ENCODE data around the gene MRPS2. TPM values are rescaled to one million over a fixed set of nuclear protein-coding genes. Genes with fewer than 3 reads are reported as not detected.

The MRPS2 gene
- total RNA-seq, 1 experiment from 2014 or later = 65.5 TPM

- no TSS peak for BruUV-seq (replicated peaks)
- H3K4me3 Mint-ChIP-seq (ENCODE audit: unreplicated experiment) = no peak overlapping the region
- no peaks in the 10 kb centered on the region for H3K27me3 ChIP-seq (replicated peaks; ENCODE audit: control insufficient read depth, insufficient read depth, low read length)
- peaks cover 20% of the 10 kb centered on the region for H3K27me3 Mint-ChIP-seq (ENCODE audit: insufficient read depth, unreplicated experiment)
- H3K36me3 ChIP-seq (ENCODE audit: control insufficient read depth, insufficient read depth, low read length) = no peaks in the 10 kb centered on the region
- H3K9me3 ChIP-seq = no peaks in the 10 kb centered on the region
- DNase-seq = no peak
- ChIA-PET POLR2A (no interaction called here), CTCF (interaction anchor here (0.7 kb wide), 1 partner anchor 106 kb away, joined by 3 read pairs; no protein-coding TSS in a partner anchor)
- no peaks in the 10 kb centered on the region for H3K36me3 Mint-ChIP-seq (ENCODE audit: insufficient read depth, unreplicated experiment)
- H3K4me1 ChIP-seq = no peaks in the 10 kb centered on the region
- H3K27ac Mint-ChIP-seq (ENCODE audit: unreplicated experiment) = no peak overlapping the region
- no peaks in the 10 kb centered on the region for H3K9me3 Mint-ChIP-seq (ENCODE audit: unreplicated experiment)
- no peak overlapping the region for H3K4me3 ChIP-seq (ENCODE audit: low read depth, low read length)
- intact Hi-C loops (cut with micrococcal nuclease; ENCODE audit: unreplicated experiment) = no loop called here
- no peaks in the 10 kb centered on the region for H3K4me1 Mint-ChIP-seq (ENCODE audit: low read depth, unreplicated experiment)
- no peak for TF ChIP-seq CTCF (IDR thresholded peaks at IDR 0.05; ENCODE audit: insufficient read depth in 1 of 2, low read depth in 1 of 2, low read length in 1 of 2, severe bottlenecking in 1 of 2, unreplicated experiment in 1 of 2)
These were observed 16.9 kb downstream of the MRPS2 start for GRCh38 chr9:135517407-135517822.

GRCh38 chr9:135519179-135519971 is 18.9 kb downstream of the MRPS2 start:
- Mint-ChIP-seq H3K9me3 (ENCODE audit: unreplicated experiment) (no peaks in the 10 kb centered on the region), H3K4me1 (ENCODE audit: low read depth, unreplicated experiment) (no peaks in the 10 kb centered on the region), H3K4me3 (ENCODE audit: unreplicated experiment) (no peak overlapping the region), H3K27ac (ENCODE audit: unreplicated experiment) (no peak overlapping the region), H3K36me3 (ENCODE audit: insufficient read depth, unreplicated experiment) (no peaks in the 10 kb centered on the region), H3K27me3 (ENCODE audit: insufficient read depth, unreplicated experiment) (peaks cover 18% of the 10 kb centered on the region)
- H3K9me3 ChIP-seq = no peaks in the 10 kb centered on the region
- H3K4me3 ChIP-seq (ENCODE audit: low read depth, low read length) = no peak overlapping the region
- no peaks in the 10 kb centered on the region for H3K4me1 ChIP-seq
- H3K36me3 ChIP-seq (ENCODE audit: control insufficient read depth, insufficient read depth, low read length) = no peaks in the 10 kb centered on the region
- intact Hi-C loops (cut with micrococcal nuclease; ENCODE audit: unreplicated experiment) = no loop called here
- no peak for DNase-seq
- no peak for TF ChIP-seq CTCF (IDR thresholded peaks at IDR 0.05; ENCODE audit: insufficient read depth in 1 of 2, low read depth in 1 of 2, low read length in 1 of 2, severe bottlenecking in 1 of 2, unreplicated experiment in 1 of 2)
- CTCF ChIA-PET = no interaction called here
- BruUV-seq (replicated peaks) = no TSS peak
- no peaks in the 10 kb centered on the region for H3K27me3 ChIP-seq (replicated peaks; ENCODE audit: control insufficient read depth, insufficient read depth, low read length)
- POLR2A ChIA-PET = no interaction called here

DNA sequence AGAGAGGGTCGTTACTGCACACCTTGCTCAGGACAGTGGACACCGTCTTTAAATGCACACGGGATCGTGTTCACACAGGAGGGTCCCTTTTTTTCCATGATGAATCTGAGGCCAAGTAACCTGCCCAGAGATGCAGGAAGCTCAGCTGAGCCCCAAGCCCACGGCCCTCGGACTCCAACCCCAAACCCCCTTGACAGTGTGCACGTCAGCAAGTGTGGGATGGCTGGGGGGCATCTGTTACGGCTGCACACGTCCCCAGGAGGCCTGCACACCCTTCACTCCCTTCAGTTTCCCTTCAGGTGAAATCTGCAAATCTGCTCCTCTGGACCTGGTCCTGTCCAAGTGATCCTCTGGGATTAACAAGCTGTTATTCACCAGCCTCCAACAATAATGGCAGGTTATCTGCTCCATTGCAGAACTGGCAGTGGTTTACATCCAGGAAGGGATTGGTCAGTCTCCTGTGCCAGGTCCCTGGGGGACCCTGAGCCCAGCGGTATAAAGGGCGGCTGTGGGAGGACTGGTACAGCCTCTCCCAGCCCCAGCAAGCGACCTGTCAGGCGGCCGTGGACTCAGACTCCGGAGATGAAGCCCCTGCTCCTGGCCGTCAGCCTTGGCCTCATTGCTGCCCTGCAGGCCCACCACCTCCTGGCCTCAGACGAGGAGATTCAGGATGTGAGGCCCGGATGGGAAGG is 20.6 kb downstream of the MRPS2 start, which contains the start of gene LCN1:
Gene LCN1, plus strand, starts transcription at position 525 of the 692 bp plus-strand sequence. Its CDS starts 58 bp downstream, at position 583.
- no peak for TF ChIP-seq CTCF (IDR thresholded peaks at IDR 0.05; ENCODE audit: insufficient read depth in 1 of 2, low read depth in 1 of 2, low read length in 1 of 2, severe bottlenecking in 1 of 2, unreplicated experiment in 1 of 2)
- Mint-ChIP-seq H3K9me3 (ENCODE audit: unreplicated experiment) (no peaks in the 10 kb centered on the region), H3K4me3 (ENCODE audit: unreplicated experiment) (no peak within 1 kb of the TSS), H3K27ac (ENCODE audit: unreplicated experiment) (no peak within 1 kb of the TSS), H3K4me1 (ENCODE audit: low read depth, unreplicated experiment) (no peaks in the 10 kb centered on the region), H3K36me3 (ENCODE audit: insufficient read depth, unreplicated experiment) (no peaks in the 10 kb centered on the region), H3K27me3 (ENCODE audit: insufficient read depth, unreplicated experiment) (peaks cover 18% of the 10 kb centered on the region)
- no TSS peak for BruUV-seq (replicated peaks)
- H3K4me1 ChIP-seq = no peaks in the 10 kb centered on the region
- H3K9me3 ChIP-seq = no peaks in the 10 kb centered on the region
- H3K4me3 ChIP-seq (ENCODE audit: low read depth, low read length) = no peak within 1 kb of the TSS
- H3K27me3 ChIP-seq (replicated peaks; ENCODE audit: control insufficient read depth, insufficient read depth, low read length) = no peaks in the 10 kb centered on the region
- ChIA-PET POLR2A (no interaction called here), CTCF (no interaction called here)
- DNase-seq = no peak
- intact Hi-C loops (cut with micrococcal nuclease; ENCODE audit: unreplicated experiment) = no loop called here
- H3K36me3 ChIP-seq (ENCODE audit: control insufficient read depth, insufficient read depth, low read length) = no peaks in the 10 kb centered on the region

All from Caco-2 (cell line).